Measurements from ENCODE around the gene SRPK2. TPM values are rescaled to one million over a fixed set of nuclear protein-coding genes. Genes with fewer than 3 reads are reported as not detected.
"Not testable (repeated sequence)": the region's sequence is repeated elsewhere in the genome, so short reads cannot be mapped to it uniquely, and the experiment has no call there.

Gene SRPK2
- total RNA-seq, 1 donor from 2014 or later = 54.1 TPM

- DNase-seq (ENCODE audit: low spot score) = no peak
Measured at GRCh38 chr7:105267244-105267643, 121.5 kb downstream of the SRPK2 start.

GRCh38 chr7:105264707-105265106 is 124.0 kb downstream of the SRPK2 start:
- no peak for DNase-seq (ENCODE audit: low spot score)

- no peak for DNase-seq (ENCODE audit: low spot score)
Measured at GRCh38 chr7:105261689-105262088, 127.0 kb downstream of the SRPK2 start.

GRCh38 chr7:105260201-105260871 is 128.4 kb downstream of the SRPK2 start:
- DNase-seq (ENCODE audit: low spot score) = not testable (repeated sequence)

GRCh38 chr7:105258919-105259318 is 129.8 kb downstream of the SRPK2 start:
- not testable (repeated sequence) for DNase-seq (ENCODE audit: low spot score)

GRCh38 chr7:105257338-105257737 is 131.4 kb downstream of the SRPK2 start:
- DNase-seq (ENCODE audit: low spot score) = no peak

GRCh38 chr7:105256761-105257231 is 131.9 kb downstream of the SRPK2 start:
- DNase-seq (ENCODE audit: low spot score) = no peak

- DNase-seq (ENCODE audit: low spot score) = no peak
Measured at GRCh38 chr7:105250706-105251105, 138.0 kb downstream of the SRPK2 start.

- no peak for DNase-seq (ENCODE audit: low spot score)
Measured at GRCh38 chr7:105250239-105250638, 138.5 kb downstream of the SRPK2 start.

- no peak for DNase-seq (ENCODE audit: low spot score)
Measured at GRCh38 chr7:105249216-105249615, 139.5 kb downstream of the SRPK2 start.

- DNase-seq (ENCODE audit: low spot score) = no peak
Measured at GRCh38 chr7:105246679-105247078, 142.0 kb downstream of the SRPK2 start.

GRCh38 chr7:105246256-105246655 is 142.5 kb downstream of the SRPK2 start:
- DNase-seq (ENCODE audit: low spot score) = no peak

- DNase-seq (ENCODE audit: low spot score) = no peak
Measured at GRCh38 chr7:105245398-105246114, 143.2 kb downstream of the SRPK2 start.

GRCh38 chr7:105244594-105244993 is 144.1 kb downstream of the SRPK2 start:
- no peak for DNase-seq (ENCODE audit: low spot score)

GRCh38 chr7:105241198-105241597 is 147.5 kb downstream of the SRPK2 start:
- no peak for DNase-seq (ENCODE audit: low spot score)

GRCh38 chr7:105238198-105238765 is 150.4 kb downstream of the SRPK2 start:
- no peak for DNase-seq (ENCODE audit: low spot score)

GRCh38 chr7:105234886-105235285 is 153.8 kb downstream of the SRPK2 start:
- DNase-seq (ENCODE audit: low spot score) = no peak

GRCh38 chr7:105232829-105233291 is 155.9 kb downstream of the SRPK2 start:
- not testable (repeated sequence) for DNase-seq (ENCODE audit: low spot score)

- no peak for DNase-seq (ENCODE audit: low spot score)
Measured at GRCh38 chr7:105230486-105230885, 158.2 kb downstream of the SRPK2 start.

GRCh38 chr7:105229641-105230040 is 159.1 kb downstream of the SRPK2 start:
- no peak for DNase-seq (ENCODE audit: low spot score)

GRCh38 chr7:105228555-105228954 is 160.2 kb downstream of the SRPK2 start:
- no peak for DNase-seq (ENCODE audit: low spot score)

GRCh38 chr7:105227391-105227790 is 161.3 kb downstream of the SRPK2 start:
- no peak for DNase-seq (ENCODE audit: low spot score)
